ENCODE results near the gene PIP4K2A. TPM values are rescaled to one million over a fixed set of nuclear protein-coding genes. Genes with fewer than 3 reads are reported as not detected.

PIP4K2A gene
- total RNA-seq, 6 experiments from 2014 or later = 50.1 to 67.9 (median 58.9) TPM

DNA sequence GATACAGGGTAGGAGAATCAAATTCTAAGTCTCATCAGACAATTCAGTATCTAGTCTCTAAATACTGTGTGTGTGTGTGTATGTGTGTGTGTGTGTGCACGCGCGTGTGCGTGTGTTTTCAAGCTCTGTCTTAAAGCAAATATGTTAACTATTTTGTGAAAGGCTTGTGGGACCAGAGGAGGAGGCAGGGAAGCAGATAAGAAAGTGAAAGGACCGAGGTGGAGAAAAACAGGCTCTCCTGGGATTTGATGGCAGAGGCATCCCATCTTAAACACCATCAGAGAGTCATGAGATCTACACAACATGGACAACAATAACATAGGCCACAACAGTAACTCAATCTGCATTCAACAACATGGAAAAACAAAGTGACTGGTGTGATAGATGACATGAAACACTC lies 67.1 kb downstream of the PIP4K2A start:
- no peak for DNase-seq

DNA sequence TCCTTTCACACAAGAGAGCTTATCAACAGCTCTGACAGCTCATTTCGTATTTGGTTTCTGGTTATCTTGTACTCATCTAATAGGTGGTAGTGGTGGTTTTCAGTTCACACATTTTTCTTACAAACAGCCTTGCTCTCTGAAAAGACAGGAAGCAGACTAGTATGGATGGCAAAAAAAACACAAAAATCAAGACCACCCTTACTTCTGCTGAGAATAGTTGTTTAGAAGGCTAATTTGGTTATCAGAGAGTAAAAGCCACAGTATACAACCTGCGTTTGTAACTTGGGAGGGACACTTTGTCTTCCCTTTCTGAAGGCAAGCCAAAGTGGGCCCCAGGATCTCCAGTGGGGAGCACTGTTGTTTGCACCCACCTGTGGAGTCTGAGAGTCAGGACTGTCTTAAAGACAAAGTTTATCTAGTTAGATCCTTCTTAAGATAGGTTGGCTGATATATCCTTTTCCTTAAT lies 68.0 kb downstream of the PIP4K2A start:
- DNase-seq = no peak
- Mint-ChIP-seq H3K27ac (peak overlapping the region; percentile 27; the same call in 1 of the 2 replicates), H3K27me3 (ENCODE audit: insufficient read depth) (no peaks in the 10 kb centered on the region; the same call in 1 of the 2 replicates), H3K4me3 (no peak overlapping the region; the same call in 1 of the 2 replicates), H3K9me3 (no peaks in the 10 kb centered on the region), H3K36me3 (ENCODE audit: low read depth) (peaks cover 18% of the 10 kb centered on the region), H3K4me1 (ENCODE audit: low read depth) (peaks cover 71% of the 10 kb centered on the region)
- TF ChIP-seq CTCF (IDR thresholded peaks at IDR 0.05) = no peak

More for the DNA sequence above, 67.1 kb downstream of the PIP4K2A start:
- H3K9me3 Mint-ChIP-seq = no peaks in the 10 kb centered on the region
- peaks cover 73% of the 10 kb centered on the region for H3K4me1 Mint-ChIP-seq (ENCODE audit: low read depth)
- H3K27me3 Mint-ChIP-seq (ENCODE audit: insufficient read depth) = no peaks in the 10 kb centered on the region; the same call in 1 of the 2 replicates
- peaks cover 15% of the 10 kb centered on the region for H3K36me3 Mint-ChIP-seq (ENCODE audit: low read depth)
- TF ChIP-seq CTCF (IDR thresholded peaks at IDR 0.05) = no peak
- H3K27ac Mint-ChIP-seq = peak overlapping the region; percentile 62; the same call in 1 of the 2 replicates
- H3K4me3 Mint-ChIP-seq = no peak overlapping the region

DNA sequence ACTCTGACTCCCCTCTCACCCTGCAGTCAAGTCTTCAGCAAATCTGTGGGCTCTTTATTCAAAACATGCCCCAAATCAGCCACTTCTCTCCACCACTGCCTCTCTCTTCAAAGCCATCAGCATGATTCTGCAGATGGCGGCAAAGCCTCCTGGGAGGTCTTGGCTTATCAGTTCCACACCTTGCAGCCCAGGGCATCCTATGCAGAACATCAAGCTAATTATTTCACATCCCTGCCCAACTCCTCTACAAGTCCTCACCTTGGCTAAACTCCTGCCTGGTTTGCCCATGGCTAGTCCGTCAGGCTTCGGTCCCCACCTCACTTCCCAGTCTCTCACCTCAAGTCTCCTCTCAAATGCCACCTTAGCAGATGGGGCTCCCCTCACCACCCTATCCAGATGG lies 70.2 kb downstream of the PIP4K2A start:
- H3K36me3 Mint-ChIP-seq (ENCODE audit: low read depth) = peaks cover 12% of the 10 kb centered on the region; the same call in 1 of the 2 replicates

GRCh38 chr10:22643775-22644174 lies 70.6 kb downstream of the PIP4K2A start:
- Mint-ChIP-seq H3K4me1 (ENCODE audit: low read depth) (peaks cover 52% of the 10 kb centered on the region), H3K4me3 (no peak overlapping the region)

More for the DNA sequence above, 70.2 kb downstream of the PIP4K2A start:
- TF ChIP-seq CTCF (IDR thresholded peaks at IDR 0.05) = no peak
- Mint-ChIP-seq H3K27me3 (ENCODE audit: insufficient read depth) (no peaks in the 10 kb centered on the region; the same call in 1 of the 2 replicates), H3K4me3 (no peak overlapping the region), H3K4me1 (ENCODE audit: low read depth) (peaks cover 52% of the 10 kb centered on the region), H3K9me3 (no peaks in the 10 kb centered on the region), H3K27ac (no peak overlapping the region)
- DNase-seq = no peak

DNA sequence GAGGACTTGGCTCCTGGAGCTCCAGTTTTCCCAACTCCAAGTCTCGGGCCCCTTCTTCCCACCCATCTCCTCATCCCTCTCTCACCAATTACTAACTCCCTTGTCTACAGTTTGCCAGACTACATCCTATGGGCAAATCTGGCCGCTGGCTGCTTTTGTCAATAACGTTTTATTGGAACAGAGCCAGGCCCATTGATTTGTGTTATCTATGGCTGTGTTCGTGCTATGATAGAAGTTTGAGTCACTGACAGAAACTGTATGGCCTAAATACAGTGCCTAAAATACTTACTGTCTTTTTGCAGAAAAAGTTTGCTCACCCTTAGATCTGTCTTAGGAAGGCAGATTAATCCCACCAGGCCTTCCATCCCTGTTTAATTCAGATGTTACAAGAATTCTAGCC lies 71.3 kb downstream of the PIP4K2A start:
- TF ChIP-seq CTCF (IDR thresholded peaks at IDR 0.05) = no peak
- no peak for DNase-seq
- H3K36me3 Mint-ChIP-seq (ENCODE audit: low read depth) = peaks cover 12% of the 10 kb centered on the region; the same call in 1 of the 2 replicates
- peaks cover 47% of the 10 kb centered on the region for H3K4me1 Mint-ChIP-seq (ENCODE audit: low read depth)
- no peak overlapping the region for H3K27ac Mint-ChIP-seq
- no peaks in the 10 kb centered on the region for H3K9me3 Mint-ChIP-seq
- no peak overlapping the region for H3K4me3 Mint-ChIP-seq
- no peaks in the 10 kb centered on the region; the same call in 1 of the 2 replicates for H3K27me3 Mint-ChIP-seq (ENCODE audit: insufficient read depth)

More at GRCh38 chr10:22643775-22644174, 70.6 kb downstream of the PIP4K2A start:
- Mint-ChIP-seq H3K36me3 (ENCODE audit: low read depth) (peaks cover 12% of the 10 kb centered on the region; the same call in 1 of the 2 replicates), H3K27me3 (ENCODE audit: insufficient read depth) (no peaks in the 10 kb centered on the region; the same call in 1 of the 2 replicates), H3K27ac (no peak overlapping the region), H3K9me3 (no peaks in the 10 kb centered on the region)
- no peak for DNase-seq
- TF ChIP-seq CTCF (IDR thresholded peaks at IDR 0.05) = no peak
